Stimulated activated naive B cell treated with anti-CD40 and anti-IgM and Interleukin-4, amounts not matched to agents 10 μg/mL and 1 μg/mL and 100 μg/mL, for 72 hours (primary cell): ENCODE measurements around the gene AGBL1.
"Not testable (repeated sequence)": the region's sequence is repeated elsewhere in the genome, so short reads cannot be mapped to it uniquely, and the experiment has no call there.

Experiments used
- ATAC-seq, 2 donors: fragments of 150-1000 bp; cut with Tn5 transposase; replicated peaks; 2 replicates each; pipeline ENCODE4 v1.10.0; 2021; ENCODE audit warnings: moderate library complexity in 1 of 2
- DNase-seq: peaks from one replicate; pipeline ENCODE4 v3.0.0; 2021
- H3K27ac Mint-ChIP-seq: one replicate; pipeline ENCODE4 v1.8.0; 2022; ENCODE audit warnings: mild to moderate bottlenecking, mixed read lengths
- H3K27me3 Mint-ChIP-seq, 2 donors: one replicate each; pipeline ENCODE4 v1.8.0; 2022; ENCODE audit warnings: mixed read lengths in 2 of 2
- H3K36me3 Mint-ChIP-seq, 2 donors: one replicate each; pipeline ENCODE4 v1.8.0; 2022; ENCODE audit warnings: mixed read lengths in 2 of 2, mild to moderate bottlenecking in 1 of 2
- H3K4me1 Mint-ChIP-seq, 2 donors: one replicate each; pipeline ENCODE4 v1.8.0; 2022; ENCODE audit warnings: mixed read lengths in 2 of 2, mild to moderate bottlenecking in 1 of 2
- H3K4me3 Mint-ChIP-seq, 2 donors: one replicate each; pipeline ENCODE4 v1.8.0; 2022; ENCODE audit warnings: mild to moderate bottlenecking in 2 of 2, mixed read lengths in 2 of 2, moderate library complexity in 1 of 2
- H3K9me3 Mint-ChIP-seq, 2 donors: one replicate each; pipeline ENCODE4 v1.8.0; 2022; ENCODE audit warnings: mixed read lengths in 2 of 2, mild to moderate bottlenecking in 1 of 2

AGBL1 gene

DNA sequence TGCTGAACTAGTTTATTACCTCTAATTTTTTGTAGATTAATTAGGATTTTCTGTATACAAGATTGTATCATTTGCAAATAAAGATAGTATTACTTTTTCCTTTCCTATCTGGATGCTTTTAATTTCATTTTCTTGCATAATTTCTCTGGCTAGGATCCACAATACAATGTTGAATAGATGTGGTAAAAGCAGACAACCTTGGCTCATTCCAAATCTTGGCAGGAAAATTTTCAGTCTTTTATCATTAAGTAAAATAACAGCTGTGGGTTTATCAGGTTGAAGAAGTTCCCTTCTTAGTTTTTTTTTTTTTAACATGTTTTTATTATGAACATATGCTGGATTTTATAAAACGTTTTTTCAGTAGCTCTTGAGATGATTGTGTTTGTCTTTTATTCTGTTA lies 422.6 kb downstream of the AGBL1 start:
- Mint-ChIP-seq H3K36me3 (no peaks in the 10 kb centered on the region), H3K9me3 (peaks cover 1 to 4% of the 10 kb centered on the region in 2 donors), H3K4me3 (no peak overlapping the region), H3K27ac (no peak overlapping the region), H3K27me3 (no peaks in the 10 kb centered on the region), H3K4me1 (no peaks in the 10 kb centered on the region)
- DNase-seq: no peak
- ATAC-seq: no peak

- Mint-ChIP-seq H3K4me1 (no peaks in the 10 kb centered on the region), H3K9me3 (peaks cover 1 to 4% of the 10 kb centered on the region in 2 donors)
These were observed 426.3 kb downstream of the AGBL1 start for GRCh38 chr15:86505951-86506350.

GRCh38 chr15:86506401-86506800 lies 426.7 kb downstream of the AGBL1 start:
- H3K27ac Mint-ChIP-seq: no peak overlapping the region
- ATAC-seq (no peak), DNase-seq (no peak)
- no peaks in the 10 kb centered on the region for H3K36me3 Mint-ChIP-seq
- no peaks in the 10 kb centered on the region for H3K4me1 Mint-ChIP-seq
- no peak overlapping the region for H3K4me3 Mint-ChIP-seq
- H3K27me3 Mint-ChIP-seq: no peaks in the 10 kb centered on the region
- H3K9me3 Mint-ChIP-seq: peaks cover 1 to 4% of the 10 kb centered on the region in 2 donors

More at GRCh38 chr15:86505951-86506350, 426.3 kb downstream of the AGBL1 start:
- no peak overlapping the region for H3K27ac Mint-ChIP-seq
- H3K27me3 Mint-ChIP-seq: no peaks in the 10 kb centered on the region
- no peak overlapping the region for H3K4me3 Mint-ChIP-seq
- H3K36me3 Mint-ChIP-seq: no peaks in the 10 kb centered on the region
- DNase-seq (no peak), ATAC-seq (no peak)

GRCh38 chr15:86515625-86516024 lies 436.0 kb downstream of the AGBL1 start:
- no peaks in the 10 kb centered on the region for H3K27me3 Mint-ChIP-seq
- H3K27ac Mint-ChIP-seq: no peak overlapping the region
- no peaks in the 10 kb centered on the region for H3K4me1 Mint-ChIP-seq
- H3K4me3 Mint-ChIP-seq: no peak overlapping the region
- ATAC-seq: no peak
- DNase-seq: no peak
- H3K9me3 Mint-ChIP-seq: peaks cover 4 to 5% of the 10 kb centered on the region in 2 donors
- no peaks in the 10 kb centered on the region for H3K36me3 Mint-ChIP-seq

GRCh38 chr15:86522721-86523120 lies 443.1 kb downstream of the AGBL1 start:
- H3K9me3 Mint-ChIP-seq: peaks cover 0 to 5% of the 10 kb centered on the region in 2 donors
- no peak overlapping the region for H3K4me3 Mint-ChIP-seq
- ATAC-seq (no peak), DNase-seq (no peak)
- H3K36me3 Mint-ChIP-seq: no peaks in the 10 kb centered on the region
- H3K27ac Mint-ChIP-seq: no peak overlapping the region
- no peaks in the 10 kb centered on the region for H3K4me1 Mint-ChIP-seq
- no peaks in the 10 kb centered on the region for H3K27me3 Mint-ChIP-seq

DNA sequence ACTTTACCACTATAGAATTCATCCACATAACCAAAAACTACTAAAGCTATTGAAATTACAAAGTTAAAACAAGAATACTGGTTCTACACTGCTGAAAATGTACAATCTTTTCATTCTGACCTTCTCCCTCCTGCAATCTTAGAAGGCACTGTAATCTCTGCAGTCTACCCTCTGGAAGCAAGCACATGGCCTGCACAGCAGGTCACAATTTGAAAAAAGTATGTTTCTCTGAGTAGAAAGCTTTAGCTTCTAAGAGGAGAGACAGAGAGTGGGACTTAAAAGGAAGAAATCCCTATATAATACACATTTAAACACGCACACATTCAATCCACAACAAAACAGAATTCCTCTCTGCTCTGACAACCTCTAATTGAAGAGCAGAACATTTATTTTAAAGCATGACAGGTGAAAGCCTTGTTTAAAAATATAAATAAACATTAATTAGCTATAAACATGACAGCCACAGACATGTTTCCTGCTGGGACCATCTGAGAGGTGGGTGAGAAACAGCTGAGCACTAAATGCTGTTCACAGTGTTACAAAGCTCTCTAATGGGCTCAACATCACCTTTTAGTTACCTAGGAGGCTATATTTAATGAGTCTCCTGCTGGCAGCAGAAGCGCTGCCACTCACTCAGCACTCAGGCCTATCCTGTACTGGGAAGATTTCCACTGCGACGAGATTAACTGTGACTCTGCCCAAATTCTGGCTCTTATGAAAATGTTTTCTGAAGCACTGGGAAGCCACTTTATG lies 447.4 kb downstream of the AGBL1 start:
- no peaks in the 10 kb centered on the region for H3K27me3 Mint-ChIP-seq
- H3K4me1 Mint-ChIP-seq: no peaks in the 10 kb centered on the region
- DNase-seq (no peak), ATAC-seq (no peak)
- H3K36me3 Mint-ChIP-seq: no peaks in the 10 kb centered on the region
- H3K27ac Mint-ChIP-seq: no peak overlapping the region
- no peaks in the 10 kb centered on the region for H3K9me3 Mint-ChIP-seq
- H3K4me3 Mint-ChIP-seq: no peak overlapping the region

GRCh38 chr15:86528094-86528493 lies 448.4 kb downstream of the AGBL1 start:
- not testable (repeated sequence) for H3K36me3 Mint-ChIP-seq, H3K9me3 Mint-ChIP-seq, H3K27me3 Mint-ChIP-seq, H3K4me3 Mint-ChIP-seq, H3K4me1 Mint-ChIP-seq, H3K27ac Mint-ChIP-seq, DNase-seq, ATAC-seq

DNA sequence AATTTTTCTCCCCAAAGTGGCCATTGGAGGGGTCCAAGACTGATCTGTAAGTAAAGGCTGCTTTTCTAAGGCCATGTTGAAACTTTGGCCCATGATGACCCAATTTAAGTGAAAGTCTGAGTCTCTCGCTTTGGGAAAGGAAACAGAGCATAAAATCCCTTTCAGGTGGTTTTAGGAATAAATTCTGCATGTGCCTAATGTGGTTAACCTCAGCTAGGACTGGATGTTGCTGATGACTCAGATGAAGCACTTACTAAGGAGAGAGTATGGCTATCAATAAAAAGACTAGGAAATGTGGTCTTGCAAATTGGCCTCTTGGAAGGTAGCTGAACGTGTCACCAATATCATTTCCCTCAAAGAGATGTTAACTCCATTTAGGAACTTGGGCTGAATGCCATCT lies 458.5 kb downstream of the AGBL1 start:
- Mint-ChIP-seq H3K4me3 (no peak overlapping the region), H3K27me3 (no peaks in the 10 kb centered on the region), H3K4me1 (no peaks in the 10 kb centered on the region), H3K9me3 (peaks cover 3 to 5% of the 10 kb centered on the region in 2 donors), H3K27ac (no peak overlapping the region), H3K36me3 (no peaks in the 10 kb centered on the region)
- no peak for ATAC-seq
- DNase-seq: no peak

DNA sequence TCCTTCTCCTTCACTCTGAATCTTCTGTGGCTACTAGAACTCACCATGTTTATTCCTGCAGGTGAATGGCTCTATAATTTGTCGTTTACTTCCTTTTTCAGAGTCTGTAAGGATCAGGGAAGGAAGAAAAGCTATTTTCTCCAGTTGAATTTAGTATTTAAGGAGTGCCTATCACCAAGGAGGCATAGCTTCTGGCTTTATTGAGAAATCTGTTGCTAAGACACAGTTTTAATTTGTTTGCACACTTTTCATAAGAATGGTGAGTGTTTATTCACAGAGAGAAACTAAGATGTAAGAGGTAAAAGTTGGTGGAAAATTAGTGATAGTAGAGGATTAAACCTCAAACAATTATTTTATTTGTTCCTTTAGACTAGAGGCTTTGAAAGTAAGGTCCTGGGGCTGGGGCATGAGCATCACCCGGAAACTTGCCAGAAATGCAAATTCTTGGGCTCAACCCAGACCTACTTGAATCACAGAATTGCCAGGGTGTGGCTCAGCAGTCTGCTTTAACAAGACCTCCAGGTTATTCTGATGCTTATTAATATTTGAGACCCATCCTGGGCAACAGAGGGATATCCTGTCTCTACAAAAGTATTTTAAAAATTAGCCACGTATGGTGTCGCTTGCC lies 461.3 kb downstream of the AGBL1 start:
- peaks cover 5 to 9% of the 10 kb centered on the region in 2 donors for H3K9me3 Mint-ChIP-seq
- no peaks in the 10 kb centered on the region for H3K27me3 Mint-ChIP-seq
- H3K4me1 Mint-ChIP-seq: no peaks in the 10 kb centered on the region
- no peak overlapping the region for H3K27ac Mint-ChIP-seq
- DNase-seq: no peak
- H3K4me3 Mint-ChIP-seq: no peak overlapping the region
- H3K36me3 Mint-ChIP-seq: no peaks in the 10 kb centered on the region
- ATAC-seq: no peak

DNA sequence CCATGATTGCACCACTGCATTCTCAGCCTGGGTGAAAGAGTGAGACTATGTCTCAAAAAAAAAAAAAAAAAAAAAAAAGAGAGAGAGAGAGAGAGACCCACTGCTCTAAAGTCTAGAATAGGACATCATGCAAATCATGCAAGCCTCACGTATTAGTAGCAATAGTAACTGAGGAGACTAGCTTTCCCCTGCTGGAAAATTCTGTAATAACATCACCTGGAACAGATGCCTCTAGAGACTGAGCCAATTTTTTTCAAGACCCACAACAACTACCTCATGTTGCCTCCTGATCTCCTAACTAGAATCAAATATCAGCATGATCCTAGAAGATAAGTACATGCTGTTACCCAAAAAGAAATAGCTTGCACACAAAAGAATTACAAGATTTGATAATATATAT lies 461.9 kb downstream of the AGBL1 start:
- no peak overlapping the region for H3K4me3 Mint-ChIP-seq
- H3K9me3 Mint-ChIP-seq: peaks cover 5 to 8% of the 10 kb centered on the region in 2 donors
- no peaks in the 10 kb centered on the region for H3K4me1 Mint-ChIP-seq
- ATAC-seq: no peak
- H3K36me3 Mint-ChIP-seq: no peaks in the 10 kb centered on the region
- H3K27me3 Mint-ChIP-seq: no peaks in the 10 kb centered on the region
- no peak for DNase-seq
- no peak overlapping the region for H3K27ac Mint-ChIP-seq

DNA sequence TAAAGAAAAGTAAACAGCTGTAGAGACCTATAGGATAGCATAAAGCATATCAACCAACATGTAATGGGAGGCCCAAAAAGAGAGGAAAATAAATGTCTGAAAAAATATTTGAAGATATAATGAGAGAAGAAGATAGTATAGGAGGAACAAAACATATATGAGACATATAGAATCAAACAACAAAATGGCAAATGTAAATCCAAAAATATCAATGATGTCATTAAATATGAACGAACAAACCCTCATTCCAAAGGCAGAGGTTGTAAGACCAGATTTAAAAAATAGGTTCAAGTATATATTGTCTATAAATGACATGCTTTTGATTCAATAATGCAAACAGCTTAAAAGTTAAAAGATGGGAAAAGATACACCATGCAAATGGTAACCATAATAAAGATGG lies 470.4 kb downstream of the AGBL1 start:
- no peak for ATAC-seq
- no peak overlapping the region for H3K27ac Mint-ChIP-seq
- peaks cover 4 to 7% of the 10 kb centered on the region in 2 donors for H3K9me3 Mint-ChIP-seq
- no peaks in the 10 kb centered on the region for H3K4me1 Mint-ChIP-seq
- no peaks in the 10 kb centered on the region for H3K27me3 Mint-ChIP-seq
- H3K36me3 Mint-ChIP-seq: no peaks in the 10 kb centered on the region
- no peak overlapping the region for H3K4me3 Mint-ChIP-seq
- no peak for DNase-seq

- H3K9me3 Mint-ChIP-seq: peaks cover 4% of the 10 kb centered on the region in 2 donors
- no peaks in the 10 kb centered on the region for H3K4me1 Mint-ChIP-seq
- H3K36me3 Mint-ChIP-seq: no peaks in the 10 kb centered on the region
- no peaks in the 10 kb centered on the region for H3K27me3 Mint-ChIP-seq
- no peak overlapping the region for H3K4me3 Mint-ChIP-seq
- ATAC-seq (no peak), DNase-seq (no peak)
- H3K27ac Mint-ChIP-seq: no peak overlapping the region
These were observed 473.4 kb downstream of the AGBL1 start for GRCh38 chr15:86553108-86553507.

DNA sequence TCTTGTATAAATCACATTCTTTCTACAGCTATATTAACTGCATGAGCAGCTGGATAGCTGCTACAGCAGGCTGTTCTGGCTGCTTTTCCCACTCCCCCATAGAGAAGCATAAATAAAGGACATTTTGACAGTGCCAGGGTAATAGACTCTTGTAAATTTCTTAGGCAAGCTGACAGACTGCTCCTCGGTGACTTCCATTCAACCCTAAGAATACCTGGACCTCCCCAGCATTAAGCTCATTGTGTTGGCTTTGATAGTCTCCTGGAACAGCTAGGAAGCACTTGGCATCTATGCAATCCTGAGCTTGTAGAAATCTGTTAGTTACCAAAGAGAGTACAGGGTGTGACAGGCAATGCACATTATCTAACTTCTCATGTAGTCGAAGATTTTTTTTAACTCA lies 475.4 kb downstream of the AGBL1 start:
- Mint-ChIP-seq H3K9me3 (peaks cover 3 to 4% of the 10 kb centered on the region in 2 donors), H3K4me1 (no peaks in the 10 kb centered on the region), H3K27ac (no peak overlapping the region), H3K36me3 (no peaks in the 10 kb centered on the region), H3K4me3 (no peak overlapping the region), H3K27me3 (no peaks in the 10 kb centered on the region)
- ATAC-seq (no peak), DNase-seq (no peak)

- H3K4me3 Mint-ChIP-seq: no peak overlapping the region
- no peak overlapping the region for H3K27ac Mint-ChIP-seq
- H3K9me3 Mint-ChIP-seq: peaks cover 4 to 6% of the 10 kb centered on the region in 2 donors
- H3K36me3 Mint-ChIP-seq: no peaks in the 10 kb centered on the region
- H3K4me1 Mint-ChIP-seq: no peaks in the 10 kb centered on the region
- H3K27me3 Mint-ChIP-seq: no peaks in the 10 kb centered on the region
- DNase-seq (no peak), ATAC-seq (no peak)
These were observed 476.3 kb downstream of the AGBL1 start for GRCh38 chr15:86555939-86556338.

DNA sequence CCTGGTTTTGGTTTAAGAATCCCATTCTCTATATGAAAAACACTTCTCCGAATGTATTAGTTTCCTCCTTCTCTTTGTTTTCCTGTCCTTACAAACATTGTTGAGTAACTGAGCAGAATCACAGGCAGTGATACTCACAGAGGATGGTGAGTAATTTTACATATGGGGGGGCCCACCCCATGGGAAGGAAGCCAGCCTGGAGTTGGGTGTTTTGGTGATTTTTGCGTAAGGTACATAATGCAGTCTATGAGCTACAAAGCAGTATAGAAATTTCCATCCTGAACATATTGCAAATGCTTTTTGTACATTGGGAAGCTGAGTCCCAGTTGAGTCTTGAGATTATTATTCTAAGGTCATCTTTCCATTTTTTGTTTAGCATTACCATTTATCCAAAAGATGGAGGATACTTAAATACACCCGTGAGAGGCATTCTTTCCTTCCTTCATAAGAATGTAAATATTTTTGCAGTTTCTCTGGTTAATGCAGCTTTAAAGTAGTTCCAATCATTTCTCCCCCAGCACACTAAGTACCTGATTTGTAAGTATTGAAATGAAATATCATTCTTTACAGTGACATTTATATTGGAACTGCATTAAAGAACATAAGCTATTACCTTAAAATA lies 476.8 kb downstream of the AGBL1 start:
- H3K27ac Mint-ChIP-seq: no peak overlapping the region
- H3K27me3 Mint-ChIP-seq: no peaks in the 10 kb centered on the region
- H3K4me3 Mint-ChIP-seq: no peak overlapping the region
- ATAC-seq (no peak), DNase-seq (no peak)
- no peaks in the 10 kb centered on the region for H3K4me1 Mint-ChIP-seq
- peaks cover 4 to 8% of the 10 kb centered on the region in 2 donors for H3K9me3 Mint-ChIP-seq
- H3K36me3 Mint-ChIP-seq: no peaks in the 10 kb centered on the region
